HEK293 (cell line): Measurements from ENCODE around the gene CDH23.

ENCODE experiments used
- CTCF ChIA-PET: fragments of 350-600 bp; formaldehyde crosslinking; extraction: SDS; loops from one replicate; lab custom pipeline; 2021; ENCODE audit warnings: antibody characterized with exemption; lab: Yijun Ruan, JAX
- POLR2A ChIA-PET: fragments of 300-600 bp; formaldehyde crosslinking; extraction: SDS; loops from one replicate; lab custom pipeline; 2020; ENCODE audit warnings: antibody characterized with exemption, inconsistent platforms; lab: Yijun Ruan, JAX
- H3K27ac ChIP-seq: fragments of 200-500 bp; sonication (Bioruptor generic); 2 replicates; pipeline ENCODE4 v1.5.1; 2014; ENCODE audit warnings: low read depth, low read length, control low read depth, inconsistent platforms; ENCODE audit errors: extremely low read depth
- H3K36me3 ChIP-seq, 2 experiments: fragments of 200-500 bp in 1 of 2; sonication (Bioruptor generic) in 1 of 2; 1 replicate in 1 of 2; 2 replicates in 1 of 2; pipeline ENCODE4 v1.5.1; 2014 to 2017; ENCODE audit warnings: inconsistent platforms in 2 of 2, low read length in 2 of 2; ENCODE audit not compliant: control insufficient read depth in 2 of 2, insufficient read depth in 1 of 2
- H3K4me1 ChIP-seq: fragments of 200-500 bp; sonication (Bioruptor generic); 2 replicates; pipeline ENCODE4 v1.5.1; 2014; ENCODE audit warnings: mild to moderate bottlenecking, low read length, inconsistent platforms; ENCODE audit not compliant: control insufficient read depth, insufficient read depth
- H3K4me3 ChIP-seq: 2 replicates; pipeline ENCODE4 v1.5.1; 2011; ENCODE audit warnings: low read depth, mild to moderate bottlenecking, control low read depth, low read length, moderate library complexity
- H3K9me3 ChIP-seq: fragments of 200-500 bp; sonication (Bioruptor generic); 2 replicates; pipeline ENCODE4 v1.5.1; 2014; ENCODE audit warnings: low read depth, low read length, inconsistent platforms; ENCODE audit not compliant: control insufficient read depth, insufficient read depth
- HOXD13 ChIP-seq: sonication (generic); formaldehyde crosslinking; IDR thresholded peaks from 2 replicates; pipeline ENCODE4 v1.8.0; 2022; ENCODE audit warnings: missing genetic modification reagents, borderline replicate concordance
- KLF16 ChIP-seq: fragments of 450-650 bp; formaldehyde crosslinking; IDR thresholded peaks from 2 replicates; pipeline ENCODE4 v1.5.1; 2017; ENCODE audit warnings: missing biosample characterization, missing genetic modification characterization
- SETDB1 ChIP-seq: IDR thresholded peaks from one replicate; pipeline ENCODE4 v1.6.1; 2017; ENCODE audit warnings: mild to moderate bottlenecking, low read length, moderate library complexity, mixed read lengths; ENCODE audit not compliant: insufficient read length
- ZBTB1 ChIP-seq: fragments of 450-650 bp; formaldehyde crosslinking; IDR thresholded peaks from 2 replicates; pipeline ENCODE4 v1.5.1; 2016; ENCODE audit warnings: missing biosample characterization, missing genetic modification characterization
- ZBTB48 ChIP-seq: fragments of 450-650 bp; formaldehyde crosslinking; IDR thresholded peaks from 2 replicates; pipeline ENCODE4 v1.5.1; 2016; ENCODE audit warnings: missing biosample characterization, missing genetic modification characterization
- ZFP37 ChIP-seq: fragments of 450-650 bp; formaldehyde crosslinking; IDR thresholded peaks from 2 replicates; pipeline ENCODE4 v1.5.1; 2016; ENCODE audit warnings: missing biosample characterization, missing genetic modification characterization
- ZNF10 ChIP-seq: fragments of 450-650 bp; formaldehyde crosslinking; IDR thresholded peaks from 2 replicates; pipeline ENCODE4 v1.5.1; 2017; ENCODE audit warnings: missing biosample characterization, missing genetic modification characterization
- ZNF24 ChIP-seq: fragments of 450-650 bp; formaldehyde crosslinking; IDR thresholded peaks from 2 replicates; pipeline ENCODE4 v1.5.1; 2016; ENCODE audit warnings: missing biosample characterization, missing genetic modification characterization
- ZNF341 ChIP-seq: fragments of 450-650 bp; formaldehyde crosslinking; IDR thresholded peaks from 2 replicates; pipeline ENCODE4; 2016; ENCODE audit warnings: low read depth, missing biosample characterization, missing genetic modification characterization
- ZNF530 ChIP-seq: fragments of 450-650 bp; formaldehyde crosslinking; IDR thresholded peaks from 2 replicates; pipeline ENCODE4 v1.5.1; 2016; ENCODE audit warnings: low read depth, missing biosample characterization, missing genetic modification characterization
- ZNF571 ChIP-seq: fragments of 450-650 bp; formaldehyde crosslinking; IDR thresholded peaks from 2 replicates; pipeline ENCODE4 v1.5.0; 2017; ENCODE audit warnings: missing biosample characterization, missing genetic modification characterization
- ZNF596 ChIP-seq: fragments of 450-650 bp; IDR thresholded peaks from 2 replicates; pipeline ENCODE4 v1.5.0; 2018; ENCODE audit warnings: missing biosample characterization, mild to moderate bottlenecking, missing genetic modification characterization, moderate library complexity
- TF ChIP-seq, protein P1 (sequence below): fragments of 450-650 bp; formaldehyde crosslinking; IDR thresholded peaks from 2 replicates; pipeline ENCODE4 v1.5.1; 2016; ENCODE audit warnings: missing biosample characterization, missing genetic modification characterization
- TF ChIP-seq, protein P2 (sequence below): IDR thresholded peaks from 2 replicates; pipeline ENCODE4 v1.6.1; 2011; ENCODE audit warnings: mild to moderate bottlenecking, low read depth, low read length, borderline replicate concordance
- TF ChIP-seq, protein P3 (sequence below): fragments of 450-650 bp; formaldehyde crosslinking; IDR thresholded peaks from 2 replicates; pipeline ENCODE4 v1.5.1; 2016; ENCODE audit warnings: missing biosample characterization, missing genetic modification characterization, borderline replicate concordance
- TF ChIP-seq, protein P4 (sequence below): fragments of 450-650 bp; formaldehyde crosslinking; IDR thresholded peaks from 2 replicates; pipeline ENCODE4 v1.5.1; 2016; ENCODE audit warnings: missing biosample characterization, missing genetic modification characterization

Gene CDH23

DNA sequence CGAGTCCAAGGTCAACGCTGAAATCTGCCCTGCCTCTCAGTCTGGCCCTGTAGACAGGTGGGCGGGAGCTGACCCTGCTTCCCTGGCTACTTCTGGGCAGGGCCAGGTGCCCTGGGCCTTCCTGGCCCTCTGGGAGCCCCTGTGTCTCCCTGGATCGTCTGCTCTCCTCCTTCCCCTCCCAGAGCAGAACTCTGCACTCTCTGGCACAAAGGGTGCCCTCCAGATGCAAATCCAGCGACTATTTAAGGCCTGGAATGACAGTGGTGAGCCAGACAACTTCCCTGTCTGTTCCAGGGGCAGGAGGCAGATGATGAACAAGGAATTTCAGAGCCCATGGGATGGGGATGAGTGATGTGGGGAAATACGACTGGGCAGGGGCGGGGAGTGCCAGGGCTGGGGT lies 259.5 kb downstream of the CDH23 start (continued):
- TF ChIP-seq, protein P1, sequence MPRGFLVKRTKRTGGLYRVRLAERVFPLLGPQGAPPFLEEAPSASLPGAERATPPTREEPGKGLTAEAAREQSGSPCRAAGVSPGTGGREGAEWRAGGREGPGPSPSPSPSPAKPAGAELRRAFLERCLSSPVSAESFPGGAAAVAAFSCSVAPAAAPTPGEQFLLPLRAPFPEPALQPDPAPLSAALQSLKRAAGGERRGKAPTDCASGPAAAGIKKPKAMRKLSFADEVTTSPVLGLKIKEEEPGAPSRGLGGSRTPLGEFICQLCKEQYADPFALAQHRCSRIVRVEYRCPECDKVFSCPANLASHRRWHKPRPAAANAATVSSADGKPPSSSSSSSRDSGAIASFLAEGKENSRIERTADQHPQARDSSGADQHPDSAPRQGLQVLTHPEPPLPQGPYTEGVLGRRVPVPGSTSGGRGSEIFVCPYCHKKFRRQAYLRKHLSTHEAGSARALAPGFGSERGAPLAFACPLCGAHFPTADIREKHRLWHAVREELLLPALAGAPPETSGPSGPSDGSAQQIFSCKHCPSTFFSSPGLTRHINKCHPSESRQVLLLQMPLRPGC, result no peak
- TF ChIP-seq, protein P2, sequence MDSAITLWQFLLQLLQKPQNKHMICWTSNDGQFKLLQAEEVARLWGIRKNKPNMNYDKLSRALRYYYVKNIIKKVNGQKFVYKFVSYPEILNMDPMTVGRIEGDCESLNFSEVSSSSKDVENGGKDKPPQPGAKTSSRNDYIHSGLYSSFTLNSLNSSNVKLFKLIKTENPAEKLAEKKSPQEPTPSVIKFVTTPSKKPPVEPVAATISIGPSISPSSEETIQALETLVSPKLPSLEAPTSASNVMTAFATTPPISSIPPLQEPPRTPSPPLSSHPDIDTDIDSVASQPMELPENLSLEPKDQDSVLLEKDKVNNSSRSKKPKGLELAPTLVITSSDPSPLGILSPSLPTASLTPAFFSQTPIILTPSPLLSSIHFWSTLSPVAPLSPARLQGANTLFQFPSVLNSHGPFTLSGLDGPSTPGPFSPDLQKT, result no peak
- TF ChIP-seq ZBTB1 (tag by site-specific recombination), result no peak

DNA sequence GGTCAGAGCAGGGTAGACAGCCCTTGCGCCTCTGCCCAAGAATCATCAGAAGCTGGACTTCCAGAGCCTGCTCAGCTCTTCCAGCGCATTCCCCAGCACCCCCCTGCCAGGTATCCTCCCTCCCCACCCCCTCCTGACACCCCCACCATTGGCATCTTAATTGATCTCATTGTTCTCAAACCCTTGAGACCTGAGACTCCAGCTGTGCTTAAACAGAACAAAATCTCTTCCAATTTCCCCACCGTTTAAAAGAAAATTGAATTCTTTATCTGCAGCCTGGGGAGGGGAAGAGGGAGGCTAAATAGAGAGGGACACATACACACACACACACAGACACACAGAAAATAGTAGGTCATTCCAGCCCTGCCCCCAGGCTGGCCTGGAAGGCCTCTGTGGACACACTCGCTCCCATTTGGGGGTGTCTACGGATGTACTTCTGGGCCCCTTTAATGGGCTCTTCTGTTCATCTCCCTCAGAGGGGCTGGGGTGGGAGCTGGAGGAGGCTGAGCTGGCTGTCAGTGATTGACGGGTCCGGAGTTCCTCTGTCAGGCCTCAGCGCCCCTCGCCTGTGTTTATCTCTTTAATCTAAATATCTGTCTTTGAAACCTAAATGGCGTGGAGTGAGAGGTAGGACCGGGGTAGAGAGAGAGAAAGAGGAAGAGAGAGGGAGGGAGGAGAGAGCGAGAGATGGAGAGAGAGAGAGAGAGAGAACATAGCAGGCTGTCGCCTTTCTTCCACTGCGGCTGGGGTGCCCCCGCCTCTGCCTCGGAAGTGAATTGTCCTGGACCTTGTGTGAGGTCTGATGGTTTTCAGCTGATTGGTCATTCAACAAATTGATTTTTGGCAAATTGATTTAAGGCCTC lies 261.1 kb downstream of the CDH23 start:
- no peak overlapping the region for H3K27ac ChIP-seq
- ChIA-PET CTCF (interaction anchor here (0.6 to 0.9 kb wide), 2 partner anchors 9 to 50 kb away, joined by 3 read pairs; no protein-coding TSS in a partner anchor), POLR2A (no interaction called here)
- peak; percentile 50 for TF ChIP-seq ZNF341 (tag by site-specific recombination)
- TF ChIP-seq ZNF24 (tag by site-specific recombination), result no peak
- peak; percentile 70 for TF ChIP-seq ZNF596 (tag by site-specific recombination)
- H3K4me1 ChIP-seq, result no peaks in the 10 kb centered on the region
- no peaks in the 10 kb centered on the region for H3K9me3 ChIP-seq
- H3K36me3 ChIP-seq, result no peaks in the 10 kb centered on the region
- H3K4me3 ChIP-seq, result no peak overlapping the region

DNA sequence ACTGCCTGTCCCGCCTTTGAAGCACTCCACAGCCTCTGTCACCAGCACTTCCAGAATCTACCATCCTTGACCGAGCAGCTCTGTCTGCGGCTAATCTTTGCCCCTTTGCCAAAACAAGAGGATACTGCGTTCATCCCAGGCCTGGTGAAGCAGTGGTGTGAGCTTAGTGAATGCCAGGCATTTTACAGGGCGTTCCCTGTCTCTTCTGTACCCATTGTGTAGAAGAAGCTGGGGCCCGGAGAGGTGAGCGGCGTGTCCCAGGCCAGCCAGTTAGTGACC lies 261.7 kb downstream of the CDH23 start:
- Histone ChIP-seq H3K27ac (no peak overlapping the region), H3K4me3 (no peak overlapping the region), H3K4me1 (no peaks in the 10 kb centered on the region), H3K9me3 (no peaks in the 10 kb centered on the region)
- POLR2A ChIA-PET, result no interaction called here
- CTCF ChIA-PET, result interaction anchor here (0.9 to 1.1 kb wide), 2 partner anchors 10 to 50 kb away, joined by 3 read pairs; no protein-coding TSS in a partner anchor
- TF ChIP-seq ZNF10 (no peak), HOXD13 (CRISPR knock-in tag) (no peak), ZNF530 (tag by site-specific recombination) (no peak), ZBTB48 (tag by site-specific recombination) (no peak), ZNF571 (tag by site-specific recombination) (no peak), KLF16 (tag by site-specific recombination) (no peak), ZFP37 (no peak), SETDB1 (no peak)
- TF ChIP-seq, protein P3, sequence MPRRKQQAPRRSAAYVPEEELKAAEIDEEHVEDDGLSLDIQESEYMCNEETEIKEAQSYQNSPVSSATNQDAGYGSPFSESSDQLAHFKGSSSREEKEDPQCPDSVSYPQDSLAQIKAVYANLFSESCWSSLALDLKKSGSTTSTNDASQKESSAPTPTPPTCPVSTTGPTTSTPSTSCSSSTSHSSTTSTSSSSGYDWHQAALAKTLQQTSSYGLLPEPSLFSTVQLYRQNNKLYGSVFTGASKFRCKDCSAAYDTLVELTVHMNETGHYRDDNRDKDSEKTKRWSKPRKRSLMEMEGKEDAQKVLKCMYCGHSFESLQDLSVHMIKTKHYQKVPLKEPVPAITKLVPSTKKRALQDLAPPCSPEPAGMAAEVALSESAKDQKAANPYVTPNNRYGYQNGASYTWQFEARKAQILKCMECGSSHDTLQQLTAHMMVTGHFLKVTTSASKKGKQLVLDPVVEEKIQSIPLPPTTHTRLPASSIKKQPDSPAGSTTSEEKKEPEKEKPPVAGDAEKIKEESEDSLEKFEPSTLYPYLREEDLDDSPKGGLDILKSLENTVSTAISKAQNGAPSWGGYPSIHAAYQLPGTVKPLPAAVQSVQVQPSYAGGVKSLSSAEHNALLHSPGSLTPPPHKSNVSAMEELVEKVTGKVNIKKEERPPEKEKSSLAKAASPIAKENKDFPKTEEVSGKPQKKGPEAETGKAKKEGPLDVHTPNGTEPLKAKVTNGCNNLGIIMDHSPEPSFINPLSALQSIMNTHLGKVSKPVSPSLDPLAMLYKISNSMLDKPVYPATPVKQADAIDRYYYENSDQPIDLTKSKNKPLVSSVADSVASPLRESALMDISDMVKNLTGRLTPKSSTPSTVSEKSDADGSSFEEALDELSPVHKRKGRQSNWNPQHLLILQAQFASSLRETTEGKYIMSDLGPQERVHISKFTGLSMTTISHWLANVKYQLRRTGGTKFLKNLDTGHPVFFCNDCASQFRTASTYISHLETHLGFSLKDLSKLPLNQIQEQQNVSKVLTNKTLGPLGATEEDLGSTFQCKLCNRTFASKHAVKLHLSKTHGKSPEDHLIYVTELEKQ (tag by site-specific recombination), result no peak
- TF ChIP-seq, protein P4, sequence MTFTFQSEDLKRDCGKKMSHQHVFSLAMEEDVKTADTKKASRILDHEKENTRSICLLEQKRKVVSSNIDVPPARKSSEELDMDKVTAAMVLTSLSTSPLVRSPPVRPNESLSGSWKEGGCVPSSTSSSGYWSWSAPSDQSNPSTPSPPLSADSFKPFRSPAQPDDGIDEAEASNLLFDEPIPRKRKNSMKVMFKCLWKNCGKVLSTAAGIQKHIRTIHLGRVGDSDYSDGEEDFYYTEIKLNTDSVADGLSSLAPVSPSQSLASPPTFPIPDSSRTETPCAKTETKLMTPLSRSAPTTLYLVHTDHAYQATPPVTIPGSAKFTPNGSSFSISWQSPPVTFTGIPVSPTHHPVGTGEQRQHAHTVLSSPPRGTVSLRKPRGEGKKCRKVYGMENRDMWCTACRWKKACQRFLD (tag by site-specific recombination), result no peak
- TF ChIP-seq, all 188 proteins: peak for 0
- H3K36me3 ChIP-seq, result no peaks in the 10 kb centered on the region
